Right lobe of liver (tissue), 6 donors: Measurements from ENCODE around the gene FBXO38. TPM values are rescaled to one million over a fixed set of nuclear protein-coding genes. Genes with fewer than 3 reads are reported as not detected.
A peak's percentile ranks its signal among the peaks of the same experiment; 100 is the strongest.

Experiments
- ATAC-seq, 4 donors: fragments of 200-7000 bp; cut with Tn5 transposase; one replicate each; pipeline ENCODE4 v1.9.1; 2020; ENCODE audit warnings: mild to moderate bottlenecking in 4 of 4, moderate library complexity in 4 of 4
- DNase-seq, 3 donors: peaks; one replicate each; pipeline ENCODE4 v3.0.0-alpha.2; 2020
- H3K27ac ChIP-seq, 3 donors: fragments of 200-600 bp; one replicate each; pipeline ENCODE4 v1.8.0; 2022
- H3K27me3 ChIP-seq, 2 donors: fragments of 200-600 bp; one replicate each; pipeline ENCODE4 v1.8.0; 2022
- H3K36me3 ChIP-seq, 4 donors: fragments of 200-600 bp; sonication (generic) in 1 of 4; one replicate each; pipeline versions ENCODE4 v1.5.1 to v1.8.0; 2017 to 2022; ENCODE audit warnings: control low read depth in 1 of 4
- H3K4me1 ChIP-seq, 4 donors: fragments of 200-600 bp; sonication (generic) in 1 of 4; one replicate each; pipeline versions ENCODE4 v1.5.1 to v1.8.0; 2017 to 2022; ENCODE audit warnings: control low read depth in 1 of 4
- H3K4me3 ChIP-seq, 3 donors: fragments of 200-600 bp; one replicate each; pipeline ENCODE4 v1.8.0; 2022
- H3K9me3 ChIP-seq, 4 donors: fragments of 200-600 bp; sonication (generic) in 1 of 4; one replicate each; pipeline versions ENCODE4 v1.5.1 to v1.8.0; 2017 to 2022; ENCODE audit warnings: control low read depth in 1 of 4
- CTCF ChIP-seq, 4 donors: fragments of 200-600 bp in 3 of 4; fragments of 450-650 bp in 1 of 4; IDR thresholded peaks; one replicate each; pipeline versions ENCODE4 v1.5.1 to v1.8.0; 2016 to 2022; ENCODE audit warnings: antibody characterized with exemption in 4 of 4, mild to moderate bottlenecking in 2 of 4
- POLR2A ChIP-seq: fragments of 450-650 bp; IDR thresholded peaks from one replicate; pipeline ENCODE4 v1.6.1; 2017; ENCODE audit warnings: antibody characterized with exemption, mild to moderate bottlenecking
- WGBS: methylation state at CpG from one replicate; pipeline ENCODE4 v1.1.6; 2018; ENCODE audit warnings: low coverage, low lambda C conversion rate; ENCODE audit not compliant: insufficient coverage; ENCODE audit errors: missing lambda C conversion rate; 5-methylcytosine and 5-hydroxymethylcytosine counted together
- intact Hi-C, 2 donors: fragments of 100-400 bp; cut with DNase I; formaldehyde crosslinking; loops; one replicate each; pipeline versions ENCODE4 v1.11.2 to v1.14.1; 2022
- total RNA-seq, 6 experiments: library from RNA; depleted of rRNA in 2 of 6; stranded (reverse); fragments of >200 nt in 2 of 6; fragmentation: NEBNext Ultra II Directional in 3 of 6; extraction: Animal tissue kit (Norgen Biotek cat#: 25700) in 3 of 6; gene quantifications; one replicate each; pipeline versions ENCODE4 v1.1.0 to v1.2.4, GENCODE V29; 2016 to 2023
- donor health status: DM: no; HTN: yes; CAD: no.
- donor health status: DM: no; HTN: no; CAD: no.
- donor health status: DM: no; HTN: no; CAD: no.
- donor health status: DM: no; HTN: yes; CAD: no.
- donor health status: DM: no; HTN: yes; CAD: no.

FBXO38 gene
- total RNA-seq, 6 experiments from 2014 or later: 21.1 to 34.9 (median 23.6) TPM

- WGBS: 83% methylated on average over 2 of the region's 2 CpGs
- no peaks in the 10 kb centered on the region for H3K36me3 ChIP-seq
- no peaks in the 10 kb centered on the region for H3K4me1 ChIP-seq
- intact Hi-C loops: no loop called here
- no peak for ATAC-seq
- H3K4me3 ChIP-seq: no peak overlapping the region
- no peak overlapping the region for H3K27ac ChIP-seq
- no peak for TF ChIP-seq POLR2A
- no peak for TF ChIP-seq CTCF (IDR thresholded peaks at IDR 0.05)
- no peak for DNase-seq
- H3K9me3 ChIP-seq: no peaks in the 10 kb centered on the region
- no peaks in the 10 kb centered on the region for H3K27me3 ChIP-seq
These were observed 41.2 kb upstream of the FBXO38 start for GRCh38 chr5:148342371-148343045.

GRCh38 chr5:148343046-148343407, 40.7 kb upstream of the FBXO38 start:
- H3K36me3 ChIP-seq: no peaks in the 10 kb centered on the region
- H3K27me3 ChIP-seq: no peaks in the 10 kb centered on the region
- no peak for DNase-seq
- no peaks in the 10 kb centered on the region for H3K9me3 ChIP-seq
- intact Hi-C loops: no loop called here
- no peak for ATAC-seq
- no peak overlapping the region for H3K4me3 ChIP-seq
- no peaks in the 10 kb centered on the region for H3K4me1 ChIP-seq
- TF ChIP-seq POLR2A (no peak), CTCF (IDR thresholded peaks at IDR 0.05) (no peak)
- WGBS: 92% methylated on average over 2 of the region's 2 CpGs
- no peak overlapping the region for H3K27ac ChIP-seq

- WGBS: 68% methylated on average over 7 of the region's 7 CpGs
- Histone ChIP-seq H3K4me3 (no peak overlapping the region), H3K27ac (no peak overlapping the region), H3K36me3 (no peaks in the 10 kb centered on the region), H3K27me3 (no peaks in the 10 kb centered on the region), H3K9me3 (no peaks in the 10 kb centered on the region), H3K4me1 (no peaks in the 10 kb centered on the region)
- ATAC-seq (peak in 1 of 4 donors; percentile 27), DNase-seq (no peak)
- intact Hi-C loops: no loop called here
- TF ChIP-seq POLR2A (no peak), CTCF (IDR thresholded peaks at IDR 0.05) (no peak)
These were observed 39.9 kb upstream of the FBXO38 start for GRCh38 chr5:148343603-148344487.

- H3K9me3 ChIP-seq: no peaks in the 10 kb centered on the region
- no peaks in the 10 kb centered on the region for H3K27me3 ChIP-seq
- no peaks in the 10 kb centered on the region for H3K36me3 ChIP-seq
- no peak overlapping the region for H3K27ac ChIP-seq
- WGBS: 92% methylated on average over 1 of the region's 1 CpG
- TF ChIP-seq POLR2A (no peak), CTCF (IDR thresholded peaks at IDR 0.05) (no peak)
- no peak for ATAC-seq
- intact Hi-C loops: no loop called here
- no peak overlapping the region for H3K4me3 ChIP-seq
- DNase-seq: no peak
- no peaks in the 10 kb centered on the region for H3K4me1 ChIP-seq
These were observed 36.1 kb upstream of the FBXO38 start for GRCh38 chr5:148347706-148348105.
